Measurements from ENCODE around the gene MMP17.

DNA sequence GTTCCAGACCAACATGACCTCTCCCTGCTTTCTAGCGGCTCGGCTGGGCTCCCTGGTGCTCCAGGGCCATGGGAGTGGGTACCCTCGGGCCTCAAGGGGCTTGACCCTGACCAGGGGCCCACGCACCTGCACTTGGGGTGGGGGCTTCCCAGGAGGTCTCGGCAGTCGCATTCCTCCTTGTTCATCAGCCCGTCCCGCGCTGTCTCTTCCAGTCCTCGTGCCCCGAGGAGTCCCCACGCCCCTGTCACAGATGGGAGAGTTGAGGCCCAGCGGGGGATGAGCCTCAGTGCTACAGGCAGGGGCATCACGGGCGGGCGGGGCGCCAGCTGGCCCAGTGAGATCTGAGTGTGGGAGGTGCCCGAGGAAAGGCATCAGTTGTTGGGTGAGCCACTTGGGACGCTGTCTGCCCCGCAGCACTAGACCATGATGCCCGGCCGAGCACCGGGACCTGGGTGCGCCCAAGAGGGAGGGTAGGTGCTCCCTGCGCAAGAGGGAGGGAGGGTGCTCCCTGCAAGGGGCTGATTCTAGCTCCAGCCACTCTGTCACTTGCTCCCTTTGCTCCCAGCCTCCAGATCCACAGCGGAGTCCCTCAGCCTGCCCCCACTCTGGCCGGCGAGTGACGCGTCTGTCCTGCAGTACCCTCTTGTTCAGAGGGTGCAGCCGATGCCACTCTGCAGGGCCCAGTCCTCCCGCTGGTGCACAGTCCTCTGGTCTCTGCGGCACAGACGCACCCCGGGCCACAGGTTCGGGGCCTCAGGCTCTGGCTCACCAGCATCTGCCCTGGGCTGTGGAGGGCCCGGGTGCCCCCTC, 23.8 kb downstream of the MMP17 start:
- TF ChIP-seq GATA2 (IDR thresholded peaks at IDR 0.05; ENCODE audit: insufficient read depth, insufficient read length, low read depth, low read length) (no peak), FOS (IDR thresholded peaks at IDR 0.05; ENCODE audit: borderline replicate concordance, insufficient read depth, low read length) (no peak)
- TF ChIP-seq, protein P1, sequence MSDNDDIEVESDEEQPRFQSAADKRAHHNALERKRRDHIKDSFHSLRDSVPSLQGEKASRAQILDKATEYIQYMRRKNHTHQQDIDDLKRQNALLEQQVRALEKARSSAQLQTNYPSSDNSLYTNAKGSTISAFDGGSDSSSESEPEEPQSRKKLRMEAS (IDR thresholded peaks at IDR 0.05; ENCODE audit: insufficient read depth, insufficient read length), result no peak
- TF ChIP-seq, protein P2, sequence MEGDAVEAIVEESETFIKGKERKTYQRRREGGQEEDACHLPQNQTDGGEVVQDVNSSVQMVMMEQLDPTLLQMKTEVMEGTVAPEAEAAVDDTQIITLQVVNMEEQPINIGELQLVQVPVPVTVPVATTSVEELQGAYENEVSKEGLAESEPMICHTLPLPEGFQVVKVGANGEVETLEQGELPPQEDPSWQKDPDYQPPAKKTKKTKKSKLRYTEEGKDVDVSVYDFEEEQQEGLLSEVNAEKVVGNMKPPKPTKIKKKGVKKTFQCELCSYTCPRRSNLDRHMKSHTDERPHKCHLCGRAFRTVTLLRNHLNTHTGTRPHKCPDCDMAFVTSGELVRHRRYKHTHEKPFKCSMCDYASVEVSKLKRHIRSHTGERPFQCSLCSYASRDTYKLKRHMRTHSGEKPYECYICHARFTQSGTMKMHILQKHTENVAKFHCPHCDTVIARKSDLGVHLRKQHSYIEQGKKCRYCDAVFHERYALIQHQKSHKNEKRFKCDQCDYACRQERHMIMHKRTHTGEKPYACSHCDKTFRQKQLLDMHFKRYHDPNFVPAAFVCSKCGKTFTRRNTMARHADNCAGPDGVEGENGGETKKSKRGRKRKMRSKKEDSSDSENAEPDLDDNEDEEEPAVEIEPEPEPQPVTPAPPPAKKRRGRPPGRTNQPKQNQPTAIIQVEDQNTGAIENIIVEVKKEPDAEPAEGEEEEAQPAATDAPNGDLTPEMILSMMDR (IDR thresholded peaks at IDR 0.05; ENCODE audit: extremely low read depth in 1 of 2, insufficient read depth in 1 of 2, low read depth in 1 of 2, low read length in 2 of 2), result no peak
